DMS79 (cell line): ENCODE results near the gene SLC66A1.

Experiments used
- DNase-seq: peaks from one replicate; lab custom pipeline; 2025; lab: John Stamatoyannopoulos, UW

Gene SLC66A1

GRCh38 chr1:19377812-19378718 is 65.9 kb downstream of the SLC66A1 start:
- DNase-seq, result no peak
